Measurements from ENCODE around the gene MRPL44.

MRPL44 gene

GRCh38 chr2:224011837-224012236 is 54.6 kb downstream of the MRPL44 start:
- no peak for DNase-seq

GRCh38 chr2:224014336-224014735 is 57.1 kb downstream of the MRPL44 start:
- no peak for DNase-seq

GRCh38 chr2:224016963-224017362 is 59.7 kb downstream of the MRPL44 start:
- DNase-seq = no peak

All from kidney glomerular epithelial cell (primary cell).